ENCODE measurements around the gene TEX35. TPM values are rescaled to one million over a fixed set of nuclear protein-coding genes. Genes with fewer than 3 reads are reported as not detected.

Gene TEX35
- total and polyA plus RNA-seq, 11 donors, result not detected

GRCh38 chr1:178542554-178543289 is 29.8 kb downstream of the TEX35 start:
- no peaks in the 10 kb centered on the region for H3K27me3 ChIP-seq
- 0 to 2% (median 0%) methylated on average over 39 to 66 of the region's 66 CpGs for WGBS, 4 donors
- ATAC-seq (peak; percentile 83 to 94 (median 93)), DNase-seq (peak; percentile 86 to 95 (median 88))
- intact Hi-C loops (cut with DNase I), result loop anchor here (1.0 to 10.0 kb wide), 9 partner anchors 182 to 822 kb away; partner anchors contain the start of genes AXDND1 (in 1 of the 10) and RALGPS2 (in 1 of the 10)
- peak overlapping the region; percentile 51 to 90 (median 84) for H3K27ac ChIP-seq
- H3K4me3 ChIP-seq, result peak overlapping the region; percentile 62 to 86 (median 76)
- H3K9me3 ChIP-seq, result no peaks in the 10 kb centered on the region
- peaks cover 0 to 9% (median 0%) of the 10 kb centered on the region in 9 donors for H3K36me3 ChIP-seq
- peaks cover 0 to 25% (median 10%) of the 10 kb centered on the region in 12 donors for H3K4me1 ChIP-seq
- TF ChIP-seq POLR2A (IDR thresholded peaks at IDR 0.05) (no peak), CTCF (IDR thresholded peaks at IDR 0.05) (peak; percentile 92 to 100 (median 98))

DNA sequence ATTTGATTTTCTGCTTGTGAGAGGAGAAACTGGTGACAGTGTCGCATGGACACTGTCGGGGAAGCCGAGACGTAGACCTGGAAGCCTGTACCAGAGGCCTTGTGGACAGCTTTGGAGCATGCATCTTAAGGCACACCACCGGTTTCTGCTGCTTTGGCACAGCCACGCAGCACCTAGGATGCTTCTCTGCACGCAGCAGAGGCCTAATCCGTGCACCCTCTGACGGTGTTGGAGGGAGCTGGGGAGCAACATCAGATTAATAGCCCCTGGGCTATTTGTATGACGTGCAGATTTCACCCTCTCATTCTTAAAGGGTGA is 30.3 kb downstream of the TEX35 start:
- TF ChIP-seq CTCF (IDR thresholded peaks at IDR 0.05) (no peak), POLR2A (IDR thresholded peaks at IDR 0.05) (no peak)
- ATAC-seq, result peak in 1 of 4 donors; percentile 5
- no peaks in the 10 kb centered on the region for H3K9me3 ChIP-seq
- 7 to 27% (median 18%) methylated on average over 10 of the region's 10 CpGs for WGBS, 4 donors
- peaks cover 0 to 9% (median 0%) of the 10 kb centered on the region in 9 donors for H3K36me3 ChIP-seq
- H3K27ac ChIP-seq, result peak overlapping the region in 10 of 12 donors; percentile 77 to 90 (median 85)
- H3K4me1 ChIP-seq, result peaks cover 0 to 24% (median 8%) of the 10 kb centered on the region in 12 donors
- DNase-seq, result no peak
- peak overlapping the region; percentile 62 to 86 (median 76) for H3K4me3 ChIP-seq
- H3K27me3 ChIP-seq, result no peaks in the 10 kb centered on the region
- intact Hi-C loops (cut with DNase I), result loop anchor here in 9 of 10 donors (2.0 to 10.0 kb wide), 6 partner anchors 182 to 822 kb away; partner anchors contain the start of genes AXDND1 (in 1 of the 9) and RALGPS2 (in 1 of the 9)

DNA sequence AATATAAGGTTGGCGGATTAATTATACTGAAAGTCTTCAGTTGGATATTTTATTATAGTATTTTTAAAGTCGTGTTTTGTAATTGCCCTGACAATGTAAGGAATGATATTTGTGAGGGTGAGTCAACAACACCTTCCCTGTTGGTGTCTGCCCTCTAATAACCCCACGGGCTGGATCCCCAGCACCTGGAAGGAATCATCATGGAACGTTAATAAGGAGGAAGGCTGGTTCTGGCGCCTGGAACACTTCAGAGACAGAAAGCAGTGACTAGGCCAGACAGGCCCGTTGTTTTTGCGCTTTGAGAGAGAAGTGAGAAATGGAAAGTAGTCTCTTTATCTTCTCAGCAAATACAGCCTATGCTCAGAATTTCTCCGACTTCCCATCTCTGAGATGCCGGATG is 31.6 kb downstream of the TEX35 start:
- intact Hi-C loops (cut with DNase I), result loop anchor here in 4 of 10 donors (5.0 to 10.0 kb wide), 3 partner anchors 208 to 820 kb away; partner anchors contain the start of gene AXDND1 (in 1 of the 4)
- WGBS, 4 donors, result 83 to 88% (median 84%) methylated on average over 9 of the region's 9 CpGs

More for the DNA sequence above, 31.6 kb downstream of the TEX35 start:
- Histone ChIP-seq H3K27ac (peak overlapping the region in 2 of 12 donors; percentile 19 to 90), H3K9me3 (no peaks in the 10 kb centered on the region), H3K27me3 (no peaks in the 10 kb centered on the region), H3K36me3 (peaks cover 0 to 9% (median 0%) of the 10 kb centered on the region in 9 donors), H3K4me1 (peaks cover 0 to 18% (median 8%) of the 10 kb centered on the region in 12 donors), H3K4me3 (no peak overlapping the region)
- ATAC-seq (no peak), DNase-seq (no peak)
- TF ChIP-seq CTCF (IDR thresholded peaks at IDR 0.05), result no peak
- TF ChIP-seq POLR2A (IDR thresholded peaks at IDR 0.05), result no peak

All from heart left ventricle (tissue), 16 donors.